Mesenteric fat pad (tissue), 1 donor: Measurements from ENCODE around the gene ZNF26. TPM values are rescaled to one million over a fixed set of nuclear protein-coding genes. Genes with fewer than 3 reads are reported as not detected.

Experiments used
- DNase-seq: peaks from one replicate; pipeline ENCODE4 v3.0.0-alpha.2; 2020; ENCODE audit warnings: low spot score
- total RNA-seq: library from RNA; stranded (reverse); fragmentation: NEBNext Ultra II Directional; extraction: Animal tissue kit (Norgen Biotek cat#: 25700); gene quantifications from one replicate; pipeline ENCODE4 v1.2.1, GENCODE V29; 2021
- donor health status: DM: yes; HTN: yes; CAD: no.

The ZNF26 gene
- total RNA-seq, 1 donor from 2014 or later, result 7.0 TPM

DNA sequence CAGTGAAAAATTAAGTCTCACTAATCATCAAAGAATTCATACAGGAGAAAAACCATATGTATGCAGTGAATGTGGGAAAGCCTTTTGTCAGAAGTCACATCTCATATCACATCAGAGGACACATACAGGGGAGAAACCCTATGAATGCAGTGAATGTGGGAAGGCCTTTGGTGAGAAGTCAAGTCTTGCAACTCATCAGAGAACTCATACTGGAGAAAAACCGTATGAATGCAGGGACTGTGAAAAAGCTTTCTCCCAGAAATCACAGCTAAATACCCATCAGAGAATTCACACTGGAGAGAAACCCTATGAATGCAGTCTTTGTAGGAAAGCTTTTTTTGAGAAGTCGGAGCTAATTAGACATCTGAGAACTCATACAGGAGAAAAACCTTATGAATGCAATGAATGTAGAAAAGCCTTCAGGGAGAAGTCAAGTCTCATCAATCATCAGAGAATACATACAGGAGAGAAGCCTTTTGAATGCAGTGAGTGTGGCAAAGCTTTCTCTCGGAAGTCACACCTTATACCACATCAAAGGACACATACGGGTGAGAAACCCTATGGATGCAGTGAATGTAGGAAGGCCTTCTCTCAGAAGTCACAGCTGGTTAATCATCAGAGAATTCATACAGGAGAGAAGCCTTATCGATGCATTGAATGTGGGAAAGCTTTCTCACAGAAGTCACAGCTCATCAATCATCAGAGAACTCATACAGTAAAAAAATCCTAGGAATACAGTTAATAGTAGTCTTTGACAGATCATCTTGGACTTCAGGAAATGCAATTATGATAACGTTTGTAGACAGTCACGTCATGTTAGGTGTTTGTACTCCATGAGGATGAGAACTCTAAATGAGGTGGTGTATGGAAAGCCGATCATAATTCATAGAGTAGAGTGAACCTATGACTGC lies 72.3 kb downstream of the ZNF26 start:
- no peak for DNase-seq

DNA sequence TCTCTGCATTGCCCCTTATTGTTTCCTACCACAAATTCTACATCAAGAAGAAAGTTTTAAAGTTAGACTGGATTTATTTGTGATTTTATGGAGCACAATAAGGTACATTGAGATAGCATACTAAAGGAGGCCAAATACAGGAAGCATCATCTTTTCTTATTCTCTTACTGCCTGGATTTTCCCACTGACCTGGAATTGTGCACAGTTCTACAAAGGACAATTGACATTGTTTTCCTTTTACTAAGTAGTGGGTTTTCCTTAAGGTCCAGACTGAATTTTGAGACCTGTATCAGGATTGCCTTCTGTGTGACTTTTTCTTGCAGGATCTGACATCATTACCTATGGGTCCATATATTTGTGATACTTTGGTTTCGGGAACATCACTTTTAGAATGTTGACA lies 75.8 kb downstream of the ZNF26 start:
- no peak for DNase-seq

DNA sequence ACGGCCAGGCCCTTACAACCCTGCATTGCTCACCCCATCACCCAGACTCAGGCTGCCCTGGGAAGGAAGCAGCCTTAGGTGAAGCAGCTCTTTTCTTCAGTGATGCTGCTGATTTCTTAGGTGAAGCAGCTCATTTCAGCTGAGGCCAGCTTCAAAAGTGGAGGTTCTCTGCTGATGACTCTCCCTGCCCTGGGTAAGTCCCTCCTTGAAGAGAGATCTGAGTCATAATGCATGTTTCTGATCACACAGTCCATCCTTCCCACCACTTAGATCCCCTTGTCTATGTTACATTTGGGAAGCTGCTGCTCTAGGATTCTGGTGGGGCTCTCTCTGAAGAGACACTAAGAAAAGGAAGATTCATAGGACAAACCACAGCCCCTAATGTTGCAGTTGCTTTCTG lies 77.4 kb downstream of the ZNF26 start:
- DNase-seq, result no peak

DNA sequence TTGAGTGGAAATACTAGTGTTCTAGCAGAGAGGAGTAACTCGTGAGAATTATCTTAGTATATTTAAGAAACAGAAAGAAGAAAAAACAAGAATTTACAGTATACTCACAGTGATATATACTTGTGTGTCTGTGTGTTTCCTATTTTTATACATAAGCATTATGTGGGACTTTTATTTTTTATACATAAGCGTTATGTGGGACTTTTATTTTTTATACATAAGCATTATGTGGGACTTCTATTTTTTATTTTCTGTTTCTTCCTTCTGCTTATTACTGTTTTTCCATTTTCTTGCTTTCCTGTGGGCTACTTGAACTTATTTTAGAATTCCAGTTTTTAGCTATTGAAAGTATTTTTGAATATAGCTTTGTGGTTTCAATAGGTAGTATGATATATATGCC lies 87.7 kb downstream of the ZNF26 start:
- no peak for DNase-seq

Other genes starting within 250 kb of the ZNF26 start
- 79.9 TPM for gene ANKLE2, start 224.5 kb upstream of the ZNF26 start, total RNA-seq
- gene GOLGA3, start 157.5 kb upstream of the ZNF26 start, total RNA-seq, result 78.7 TPM
- 47.0 TPM for gene CHFR, start 98.8 kb upstream of the ZNF26 start, total RNA-seq
- gene ZNF605, start 30.1 kb upstream of the ZNF26 start, total RNA-seq, result 8.0 TPM
- gene ZNF84, start 51.1 kb downstream of the ZNF26 start, total RNA-seq, result 19.2 TPM
- gene ZNF140, start 94.6 kb downstream of the ZNF26 start, total RNA-seq, result 9.1 TPM
- gene ZNF891, start 143.9 kb downstream of the ZNF26 start, total RNA-seq, result 1.8 TPM
- gene ZNF10, start 144.3 kb downstream of the ZNF26 start, total RNA-seq, result 7.4 TPM
- gene ZNF268, start 195.1 kb downstream of the ZNF26 start, total RNA-seq, result 10.8 TPM
- not detected for gene ANHX, start 249.5 kb downstream of the ZNF26 start, total RNA-seq